ENCODE data around the gene CAPZB. TPM values are rescaled to one million over a fixed set of nuclear protein-coding genes. Genes with fewer than 3 reads are reported as not detected.

The CAPZB gene
- total RNA-seq, 4 donors from 2014 or later: 58.2 to 109 (median 96.7) TPM

DNA sequence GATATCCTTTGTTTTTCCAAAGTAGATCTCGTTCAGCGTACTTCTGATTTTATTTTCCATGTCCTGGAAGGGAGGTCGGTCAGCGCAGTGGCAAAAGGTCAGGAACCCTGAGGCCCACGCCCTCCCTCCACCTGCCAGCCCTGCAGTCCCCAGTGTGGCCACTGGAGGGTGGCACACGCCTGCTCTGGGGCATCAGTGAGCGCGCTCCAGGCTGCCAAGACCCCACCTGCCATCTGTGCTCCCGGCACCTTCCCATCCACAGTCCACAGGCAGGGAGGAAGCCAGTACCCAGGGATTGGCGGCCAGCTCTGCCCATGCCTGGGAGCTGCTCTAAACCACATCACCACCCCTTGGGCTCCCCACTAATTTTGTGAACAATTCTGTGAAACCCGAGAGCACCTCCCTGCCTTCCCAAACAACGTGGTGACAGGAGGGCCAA is 140.9 kb downstream of the CAPZB start:
- no peaks in the 10 kb centered on the region for H3K27me3 ChIP-seq
- peak overlapping the region in 3 of 4 donors; percentile 15 to 74 (median 50) for H3K27ac ChIP-seq
- TF ChIP-seq EP300 (IDR thresholded peaks at IDR 0.05) (peak in 1 of 2 donors; percentile 57), POLR2A (IDR thresholded peaks at IDR 0.05) (no peak)
- TF ChIP-seq, protein P1, sequence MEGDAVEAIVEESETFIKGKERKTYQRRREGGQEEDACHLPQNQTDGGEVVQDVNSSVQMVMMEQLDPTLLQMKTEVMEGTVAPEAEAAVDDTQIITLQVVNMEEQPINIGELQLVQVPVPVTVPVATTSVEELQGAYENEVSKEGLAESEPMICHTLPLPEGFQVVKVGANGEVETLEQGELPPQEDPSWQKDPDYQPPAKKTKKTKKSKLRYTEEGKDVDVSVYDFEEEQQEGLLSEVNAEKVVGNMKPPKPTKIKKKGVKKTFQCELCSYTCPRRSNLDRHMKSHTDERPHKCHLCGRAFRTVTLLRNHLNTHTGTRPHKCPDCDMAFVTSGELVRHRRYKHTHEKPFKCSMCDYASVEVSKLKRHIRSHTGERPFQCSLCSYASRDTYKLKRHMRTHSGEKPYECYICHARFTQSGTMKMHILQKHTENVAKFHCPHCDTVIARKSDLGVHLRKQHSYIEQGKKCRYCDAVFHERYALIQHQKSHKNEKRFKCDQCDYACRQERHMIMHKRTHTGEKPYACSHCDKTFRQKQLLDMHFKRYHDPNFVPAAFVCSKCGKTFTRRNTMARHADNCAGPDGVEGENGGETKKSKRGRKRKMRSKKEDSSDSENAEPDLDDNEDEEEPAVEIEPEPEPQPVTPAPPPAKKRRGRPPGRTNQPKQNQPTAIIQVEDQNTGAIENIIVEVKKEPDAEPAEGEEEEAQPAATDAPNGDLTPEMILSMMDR (IDR thresholded peaks at IDR 0.05): peak; percentile 80 to 94 (median 85)
- H3K9me3 ChIP-seq: no peaks in the 10 kb centered on the region
- H3K4me3 ChIP-seq: no peak overlapping the region
- peaks cover 0 to 42% (median 7%) of the 10 kb centered on the region in 4 donors for H3K4me1 ChIP-seq
- peak; percentile 61 to 65 for DNase-seq (ENCODE audit: low spot score in 2 of 2)
- WGBS, 2 donors: 53 to 66% methylated on average over 11 to 12 of the region's 12 CpGs
- H3K36me3 ChIP-seq: peaks cover 0 to 79% (median 8%) of the 10 kb centered on the region in 3 donors

DNA sequence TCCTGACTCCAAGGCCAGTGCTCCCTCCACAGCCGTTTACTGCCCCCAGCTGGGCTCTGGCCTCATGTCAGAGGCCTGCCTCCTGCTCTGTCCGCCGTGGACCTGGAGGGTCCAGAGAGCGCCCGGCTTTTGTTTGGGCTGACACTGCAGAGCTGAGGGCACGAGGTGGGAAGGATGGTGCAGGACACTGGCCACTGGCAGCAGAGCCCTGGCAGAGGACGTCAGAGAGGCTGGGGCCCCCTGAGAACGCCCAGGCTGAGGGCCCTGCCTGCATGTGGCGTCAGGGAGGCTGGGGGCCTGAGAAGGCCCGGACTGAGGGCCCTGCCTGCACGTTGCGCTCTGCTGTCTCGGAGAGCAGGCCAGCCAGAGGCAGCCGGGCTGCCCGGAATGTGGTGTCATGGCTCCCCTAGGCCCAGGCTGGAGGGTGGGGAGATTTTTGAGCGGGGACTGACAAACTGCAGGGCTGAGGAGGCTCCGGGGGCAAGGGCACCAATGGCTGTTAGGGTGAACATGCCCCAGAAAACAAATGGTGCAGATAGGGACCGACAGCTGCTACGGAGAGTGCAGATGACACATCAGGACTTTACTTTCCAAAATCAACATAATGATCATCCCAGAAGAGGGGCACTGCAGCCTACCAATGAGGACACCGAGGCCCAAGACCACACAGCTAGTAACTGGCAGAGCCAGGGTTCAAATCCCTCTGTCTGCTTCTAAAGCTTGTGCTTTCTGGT is 141.6 kb downstream of the CAPZB start:
- WGBS, 2 donors: 72 to 75% methylated on average over 13 to 16 of the region's 20 CpGs
- Histone ChIP-seq H3K27ac (peak overlapping the region in 3 of 4 donors; percentile 15 to 74 (median 50)), H3K27me3 (no peaks in the 10 kb centered on the region), H3K4me1 (peaks cover 0 to 42% (median 7%) of the 10 kb centered on the region in 4 donors), H3K36me3 (peaks cover 0 to 79% (median 8%) of the 10 kb centered on the region in 3 donors), H3K4me3 (no peak overlapping the region), H3K9me3 (no peaks in the 10 kb centered on the region)
- no peak for TF ChIP-seq EP300 (IDR thresholded peaks at IDR 0.05)
- TF ChIP-seq POLR2A (IDR thresholded peaks at IDR 0.05): no peak
- TF ChIP-seq, protein P1 (IDR thresholded peaks at IDR 0.05): no peak
- DNase-seq (ENCODE audit: low spot score in 2 of 2): no peak

DNA sequence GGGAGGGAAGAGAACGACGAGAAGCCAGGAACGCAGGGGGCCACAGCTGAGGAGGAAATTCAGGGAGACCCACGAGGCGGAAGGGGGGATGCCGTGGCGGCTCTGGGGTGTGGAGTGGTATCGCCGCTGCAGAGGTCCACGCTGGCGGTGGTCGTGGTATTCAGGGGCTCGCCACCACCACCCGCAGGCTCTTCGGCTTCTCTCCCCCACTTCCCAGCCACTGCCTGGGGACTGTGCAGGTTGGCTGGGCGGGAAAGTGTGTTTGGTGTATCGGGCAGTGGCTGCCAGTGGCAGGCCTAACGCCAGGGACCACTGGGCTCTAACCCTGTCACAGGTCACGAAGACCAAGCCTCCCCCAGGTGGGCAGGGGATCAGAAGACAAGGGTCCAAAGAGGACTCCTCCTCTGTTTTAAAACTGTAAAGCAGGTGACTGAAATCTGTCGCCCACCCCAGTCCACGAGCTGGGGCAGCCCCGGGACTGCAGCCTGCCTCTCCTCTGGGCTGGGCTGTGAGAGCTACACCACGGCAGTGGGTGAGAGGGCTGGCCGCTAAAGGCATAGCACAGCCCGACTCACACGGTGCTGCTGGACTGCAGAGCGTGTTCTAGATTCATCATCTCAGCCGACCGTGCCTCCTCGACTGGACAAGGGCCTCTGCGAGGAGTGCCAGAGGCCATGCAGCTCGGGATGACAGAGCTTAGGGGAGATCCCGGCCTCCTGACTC is 142.3 kb downstream of the CAPZB start:
- H3K27me3 ChIP-seq: no peaks in the 10 kb centered on the region
- TF ChIP-seq, protein P1 (IDR thresholded peaks at IDR 0.05): no peak
- TF ChIP-seq EP300 (IDR thresholded peaks at IDR 0.05) (no peak), POLR2A (IDR thresholded peaks at IDR 0.05) (no peak)
- no peak overlapping the region for H3K4me3 ChIP-seq
- WGBS, 2 donors: 74 to 78% methylated on average over 25 to 31 of the region's 33 CpGs
- H3K9me3 ChIP-seq: no peaks in the 10 kb centered on the region
- DNase-seq (ENCODE audit: low spot score in 2 of 2): no peak
- H3K4me1 ChIP-seq: peaks cover 0 to 41% (median 7%) of the 10 kb centered on the region in 4 donors
- peaks cover 0 to 79% (median 8%) of the 10 kb centered on the region in 3 donors for H3K36me3 ChIP-seq
- H3K27ac ChIP-seq: peak overlapping the region in 2 of 4 donors; percentile 50 to 74

DNA sequence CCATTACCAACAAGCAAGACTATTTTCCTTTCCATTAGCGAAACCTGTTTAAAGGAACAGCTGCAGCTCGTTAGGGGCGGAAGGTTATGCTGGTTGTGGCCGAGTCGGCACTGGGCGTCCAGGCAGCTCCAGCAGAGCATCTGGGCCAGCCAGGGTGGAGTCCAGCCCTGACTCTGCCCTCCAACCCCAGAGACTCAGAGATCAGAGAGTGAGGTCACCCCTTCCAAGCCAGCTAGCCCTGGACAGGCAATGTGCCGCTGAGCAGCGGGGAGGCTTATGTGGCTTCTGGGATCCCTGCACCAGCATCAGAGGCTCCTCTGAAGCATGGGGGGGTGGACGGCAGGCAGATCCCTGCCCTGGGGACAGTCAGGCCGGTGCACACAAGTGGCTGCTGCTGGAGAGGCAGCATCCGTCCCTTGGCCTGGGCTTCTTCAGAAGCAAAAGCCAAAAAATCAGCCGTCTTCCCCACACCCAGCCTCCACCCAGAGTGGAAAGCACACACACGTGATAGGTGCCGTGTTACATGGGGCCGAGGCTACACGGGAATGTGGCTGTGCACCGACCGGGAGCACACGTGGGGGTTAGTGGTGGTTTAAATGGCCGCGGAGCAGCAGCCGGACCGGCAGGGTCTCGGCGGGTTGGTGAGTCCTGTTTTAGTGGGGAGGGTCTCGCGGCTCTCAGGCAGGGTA is 143.1 kb downstream of the CAPZB start:
- Histone ChIP-seq H3K27ac (peak overlapping the region in 1 of 4 donors; percentile 74), H3K4me1 (peaks cover 0 to 38% (median 7%) of the 10 kb centered on the region in 4 donors), H3K4me3 (no peak overlapping the region), H3K9me3 (no peaks in the 10 kb centered on the region), H3K27me3 (no peaks in the 10 kb centered on the region), H3K36me3 (peaks cover 0 to 79% (median 8%) of the 10 kb centered on the region in 3 donors)
- WGBS, 2 donors: 70 to 78% methylated on average over 26 to 27 of the region's 27 CpGs
- peak; percentile 40 to 60 for DNase-seq (ENCODE audit: low spot score in 2 of 2)
- TF ChIP-seq POLR2A (IDR thresholded peaks at IDR 0.05): no peak
- TF ChIP-seq, protein P1 (IDR thresholded peaks at IDR 0.05): no peak
- TF ChIP-seq EP300 (IDR thresholded peaks at IDR 0.05): peak in 1 of 2 donors; percentile 36
